ENCODE data around the gene ACO1.
"Not testable (repeated sequence)": the region's sequence is repeated elsewhere in the genome, so short reads cannot be mapped to it uniquely, and the experiment has no call there.

ACO1 gene

GRCh38 chr9:32384364-32385151, at the start of gene ACO1:
Gene ACO1 (plus strand): TSS chr9:32384643. CDS start chr9:32405507, 20,864 bp downstream.
- peak; percentile 87 to 88 for DNase-seq

DNA sequence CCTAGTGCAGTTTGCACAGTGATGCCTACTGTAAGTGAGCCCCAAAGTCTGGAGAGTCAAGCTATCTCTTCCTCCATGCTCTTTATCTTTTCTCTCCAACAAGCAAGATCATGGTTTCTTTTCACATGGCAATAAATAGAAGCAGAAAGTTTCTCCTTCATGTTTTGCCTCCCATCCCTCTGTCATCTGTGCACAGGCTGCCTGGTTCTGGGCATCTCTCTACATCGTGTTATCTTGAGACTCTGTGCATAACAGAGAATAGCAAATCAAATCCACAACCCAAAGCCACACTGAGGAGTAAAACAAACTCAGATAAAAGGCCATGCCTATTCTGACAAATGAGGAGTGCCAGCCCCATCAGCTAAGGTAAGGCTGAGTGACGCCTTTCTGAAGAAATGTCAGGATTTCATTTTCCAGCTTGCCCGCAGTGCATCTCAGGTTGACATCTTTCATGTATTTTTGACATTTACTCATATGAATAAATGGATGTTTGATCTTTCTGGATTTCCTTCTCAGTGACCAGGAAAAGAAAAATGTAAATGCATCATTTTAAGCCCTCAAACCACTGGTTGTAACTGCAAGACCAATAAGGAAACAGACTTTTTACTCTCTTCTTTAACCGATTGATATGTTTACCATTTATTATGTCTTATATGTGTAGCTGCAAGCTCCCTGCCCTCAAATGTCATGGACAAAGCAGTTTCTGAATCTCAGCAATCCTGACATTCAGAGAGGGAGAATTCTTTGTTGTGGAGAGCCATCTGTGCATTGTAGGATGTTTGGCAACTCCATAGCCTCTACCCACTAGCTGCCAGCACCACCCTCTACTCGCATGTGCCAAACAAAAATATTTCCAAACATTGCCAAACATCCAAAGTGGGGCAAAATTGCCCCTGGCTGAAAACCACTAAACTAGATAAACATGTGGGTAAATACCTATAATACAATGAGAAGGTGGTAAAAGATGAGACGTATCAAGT, 49.2 kb upstream of the ACO1 start:
- DNase-seq, result no peak

GRCh38 chr9:32339424-32339823, 45.0 kb upstream of the ACO1 start:
- DNase-seq, result no peak

DNA sequence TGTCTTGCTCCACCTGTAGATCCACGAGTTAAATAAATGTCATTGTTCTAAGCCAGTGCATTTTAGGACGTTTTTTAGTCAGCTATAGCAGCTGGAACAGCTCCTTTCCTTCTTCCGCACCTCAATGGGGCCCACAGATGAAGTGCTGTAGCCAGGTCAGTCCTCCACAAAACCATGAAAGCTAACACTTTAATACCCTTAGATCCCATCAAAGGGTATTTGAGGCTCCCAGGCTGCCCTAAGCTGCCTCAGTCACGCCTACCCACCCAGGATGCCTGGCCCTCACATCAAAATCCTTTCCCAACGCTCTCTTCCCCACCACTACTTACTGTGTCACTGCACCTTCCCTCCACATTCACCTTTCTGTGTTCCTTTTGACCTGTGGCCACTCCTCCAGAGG, 44.1 kb upstream of the ACO1 start:
- DNase-seq, result no peak

DNA sequence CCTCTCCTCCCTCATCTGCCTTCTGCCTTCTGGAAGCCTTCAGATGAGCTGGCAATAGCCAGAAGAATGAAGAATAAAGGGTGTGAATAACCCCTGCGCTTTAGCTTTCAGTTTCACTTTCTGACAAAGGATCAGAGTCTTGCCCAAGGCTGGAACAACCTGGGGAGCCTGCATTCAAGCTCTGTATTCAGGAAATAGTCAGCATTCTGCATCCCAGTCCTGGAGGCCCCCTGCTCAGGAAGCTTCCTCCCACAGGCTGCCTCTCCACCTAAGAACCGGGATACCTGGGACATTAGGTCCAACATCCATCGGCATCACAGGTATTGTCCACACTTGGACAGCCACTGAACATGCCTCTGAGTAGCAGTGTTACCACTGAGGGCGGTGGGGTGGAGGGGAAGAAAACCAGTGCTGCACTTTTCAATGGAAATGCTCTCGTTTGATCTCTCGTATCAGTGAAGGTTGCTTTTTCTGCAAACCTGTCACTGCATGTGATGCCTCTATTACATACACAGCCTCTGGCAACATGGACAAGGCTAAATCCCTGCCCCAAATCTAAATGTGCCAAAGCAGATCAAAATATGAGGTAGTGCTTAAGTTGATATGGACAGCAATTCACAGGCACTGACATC, 39.8 kb upstream of the ACO1 start:
- DNase-seq, result no peak

GRCh38 chr9:32345243-32345642, 39.2 kb upstream of the ACO1 start:
- no peak for DNase-seq

- DNase-seq, result no peak
Measured at GRCh38 chr9:32347571-32347970, 36.9 kb upstream of the ACO1 start.

DNA sequence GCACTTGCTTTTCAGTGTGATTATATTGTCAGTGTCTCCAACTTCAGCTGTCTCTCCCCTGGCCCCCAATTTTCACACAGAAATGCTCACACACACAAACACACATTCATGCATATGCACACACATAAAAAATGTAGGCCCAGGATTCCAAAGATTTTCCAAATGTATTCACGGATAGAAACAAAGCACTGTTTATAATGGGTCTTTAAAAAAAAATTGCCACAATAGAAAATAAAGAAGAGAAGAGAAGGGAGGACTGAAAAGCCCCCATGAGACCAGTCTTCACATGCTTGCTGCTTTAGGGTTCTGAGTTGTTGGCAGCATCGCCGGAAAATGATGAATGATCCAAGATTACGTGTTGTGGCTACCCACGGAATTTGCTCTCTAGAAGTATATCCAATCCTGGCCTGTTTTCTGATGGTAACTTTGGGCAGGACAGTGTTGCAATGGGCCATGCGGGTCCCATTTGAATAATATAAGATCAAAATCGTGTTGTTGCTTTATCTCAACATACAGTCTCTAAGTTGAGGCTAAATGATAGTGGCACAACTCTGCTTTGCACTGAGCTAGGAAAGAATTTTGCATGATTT, 36.2 kb upstream of the ACO1 start:
- no peak for DNase-seq

DNA sequence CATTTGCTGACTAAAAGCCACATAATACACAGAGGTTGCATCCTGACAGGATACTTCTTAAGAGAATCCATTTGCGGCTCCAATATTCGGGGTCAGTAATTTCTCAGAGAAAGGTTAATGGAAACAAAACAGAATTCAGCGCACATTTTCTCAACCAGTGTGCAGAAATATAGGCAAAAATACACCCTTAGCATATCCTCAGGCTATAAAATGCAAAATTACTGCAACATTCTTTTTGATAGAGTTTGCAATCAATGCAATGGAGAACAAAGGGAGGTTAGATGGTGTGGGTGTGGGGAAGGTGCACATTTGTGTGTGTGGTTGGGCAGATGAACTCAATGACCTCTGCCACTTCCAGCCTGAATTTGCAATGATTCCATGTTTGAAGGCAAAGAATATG, 35.4 kb upstream of the ACO1 start:
- no peak for DNase-seq

- no peak for DNase-seq
Measured at GRCh38 chr9:32350682-32351081, 33.8 kb upstream of the ACO1 start.

DNA sequence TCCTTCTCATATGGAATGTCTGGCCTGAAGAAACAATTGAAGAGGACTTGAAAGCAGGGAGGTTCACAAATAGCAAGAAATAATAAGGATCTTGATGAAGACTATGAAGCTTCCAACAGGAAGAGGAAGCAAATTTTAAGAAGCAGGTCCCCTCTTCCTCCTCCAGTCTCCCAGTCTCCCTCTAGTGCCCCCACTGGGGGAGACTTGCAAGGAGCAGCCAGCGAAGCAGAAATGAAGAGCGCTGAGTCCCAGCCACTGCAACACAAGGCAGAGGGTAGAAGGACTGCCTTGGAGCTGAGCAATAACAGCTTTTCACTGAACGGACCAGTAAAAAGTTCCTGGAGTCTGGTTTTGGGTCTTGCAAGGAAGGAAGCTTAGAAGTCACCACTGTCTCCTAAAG, 32.6 kb upstream of the ACO1 start:
- DNase-seq, result no peak

DNA sequence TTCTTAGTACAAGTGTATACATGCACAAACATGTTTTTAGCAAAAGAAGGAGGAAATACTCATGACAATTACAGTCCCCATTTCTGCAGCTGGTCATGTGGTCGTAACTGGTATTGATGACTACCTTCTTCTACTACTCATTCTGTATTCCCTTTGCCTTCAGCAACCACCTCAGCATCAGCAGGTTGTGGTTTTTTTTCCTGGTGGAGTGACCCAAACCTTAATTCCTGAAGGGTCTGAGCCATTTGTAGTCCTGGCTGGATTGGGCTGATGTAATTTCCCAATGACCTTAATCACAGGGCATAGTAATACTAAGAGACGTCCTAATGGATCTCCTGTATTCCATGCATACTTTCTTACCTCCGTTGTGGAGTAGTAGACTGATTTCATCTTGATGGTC, 31.0 kb upstream of the ACO1 start:
- DNase-seq, result not testable (repeated sequence)

GRCh38 chr9:32359452-32359851, 25.0 kb upstream of the ACO1 start:
- no peak for DNase-seq

DNA sequence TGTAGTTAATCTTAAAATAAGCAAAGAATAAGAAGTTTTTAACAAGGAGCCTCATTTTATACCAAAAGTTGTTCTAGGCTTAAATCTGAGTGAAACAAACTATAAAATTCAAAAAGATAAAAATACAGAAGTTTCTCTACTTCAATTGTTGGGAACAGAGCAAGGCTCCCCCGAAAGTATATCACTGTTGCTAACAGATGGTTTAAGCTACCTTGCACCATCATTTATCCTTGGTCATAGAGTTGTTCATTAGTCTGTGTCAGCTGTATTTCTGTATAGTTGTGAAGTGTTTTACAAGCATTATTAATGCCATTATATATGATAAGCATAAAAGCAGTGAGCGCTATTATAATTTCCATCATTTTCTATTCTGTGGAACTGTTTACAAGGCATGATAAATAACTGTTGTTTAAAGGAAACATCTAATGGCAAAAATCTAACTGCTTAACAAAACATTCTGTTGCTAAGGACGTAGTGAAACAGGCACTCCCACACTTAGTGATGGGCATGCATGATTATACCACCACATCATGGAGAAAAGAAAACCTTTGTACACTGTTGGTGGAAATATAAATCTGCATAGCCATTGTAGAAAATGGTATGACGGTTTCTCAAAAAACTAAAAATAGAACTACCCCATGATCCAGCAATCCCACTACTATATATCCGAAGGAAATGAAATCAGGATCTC, 23.3 kb upstream of the ACO1 start:
- no peak for DNase-seq

- DNase-seq, result no peak
Measured at GRCh38 chr9:32371279-32371678, 13.2 kb upstream of the ACO1 start.

DNA sequence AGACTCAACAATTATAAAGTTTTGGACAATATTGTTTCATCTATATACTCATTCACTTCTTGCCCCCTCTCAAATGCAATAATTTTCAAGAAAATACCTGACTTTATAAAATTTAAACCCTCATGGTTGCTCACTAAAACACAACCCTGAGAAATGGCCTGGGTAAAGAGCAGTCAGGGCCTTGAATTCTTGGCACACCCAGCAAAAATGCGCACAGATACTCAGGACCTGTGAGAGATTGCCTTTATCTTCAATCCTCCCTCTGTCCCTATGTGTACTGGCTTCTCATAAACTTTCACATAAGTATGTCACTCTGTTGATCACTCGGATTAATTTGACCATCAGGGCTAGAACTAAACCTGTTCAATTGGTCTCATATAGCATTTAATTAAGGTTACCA, 12.8 kb upstream of the ACO1 start:
- no peak for DNase-seq

GRCh38 chr9:32376285-32376684, 8.2 kb upstream of the ACO1 start:
- DNase-seq, result no peak

DNA sequence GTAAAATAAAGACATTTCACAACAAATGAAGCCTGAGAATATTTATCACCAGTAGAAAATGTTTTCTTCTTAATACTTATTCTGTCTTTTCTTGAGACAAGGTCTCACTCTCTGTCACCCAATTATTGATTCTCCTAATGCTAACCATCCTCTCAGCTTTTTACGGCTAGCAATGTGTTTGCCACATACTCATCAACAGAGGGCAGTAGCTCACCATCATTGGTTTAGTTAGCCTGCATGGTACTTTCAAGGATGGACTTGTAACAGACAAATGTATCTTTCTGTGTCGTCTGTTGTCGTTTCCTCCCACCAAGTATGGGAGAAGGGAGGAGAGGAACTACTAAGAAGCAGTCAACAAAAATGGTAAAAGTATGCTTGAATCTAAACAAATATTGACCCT, 5.9 kb upstream of the ACO1 start:
- DNase-seq, result peak in 1 of 2 experiments; percentile 19

DNA sequence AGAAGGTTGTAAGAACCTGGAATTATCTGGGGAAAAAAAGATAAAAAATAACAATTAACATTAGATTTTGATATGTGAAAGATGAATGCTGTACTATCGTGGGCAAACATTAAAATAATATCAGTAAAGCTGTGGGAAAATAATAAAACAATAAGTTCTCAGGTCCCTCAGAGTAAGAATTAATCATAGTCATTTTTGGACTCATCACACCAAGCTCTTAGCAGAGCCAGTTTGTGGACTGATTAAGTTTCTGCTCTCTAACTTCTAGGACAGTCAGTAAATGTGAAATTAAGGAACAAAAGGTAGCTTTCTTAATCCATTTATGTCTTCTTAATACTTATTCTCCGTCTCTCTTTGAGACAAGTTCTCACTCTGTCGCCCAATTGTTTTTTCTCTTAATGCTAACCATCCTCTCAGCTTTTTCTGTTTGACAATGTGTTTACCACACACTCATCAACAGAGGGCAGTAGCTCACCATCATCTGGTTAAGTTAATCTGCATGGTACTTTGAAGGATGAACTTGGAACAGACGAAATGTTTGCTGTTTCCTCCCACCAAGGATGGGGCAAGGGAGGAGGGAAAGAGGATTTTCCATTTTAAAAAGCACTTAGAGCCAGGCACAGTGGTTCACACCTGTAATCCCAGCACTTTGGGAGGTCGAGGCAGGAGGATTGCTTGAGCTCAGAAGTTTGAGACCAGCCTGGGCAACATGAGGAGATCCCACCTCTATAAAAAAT, 5.3 kb upstream of the ACO1 start:
- DNase-seq, result peak in 1 of 2 experiments; percentile 15

- no peak for DNase-seq
Measured at GRCh38 chr9:32380944-32381343, 3.5 kb upstream of the ACO1 start.

- DNase-seq, result no peak
Measured at GRCh38 chr9:32382565-32383320, 1.7 kb upstream of the ACO1 start.

Data from activated CD4-positive, alpha-beta T cell treated with anti-CD3 and anti-CD28 coated beads, Interleukin-2, amount 50 U/mL, for 48 hours (primary cell).